HG03060 (cell line): ENCODE data around the gene PRKCB.
"Not testable (repeated sequence)": the region's sequence is repeated elsewhere in the genome, so short reads cannot be mapped to it uniquely, and the experiment has no call there.

Source experiments
- ATAC-seq: cut with Tn5 transposase; IDR thresholded peaks from one replicate; pipeline ENCODE4 v1.9.1; 2021; ENCODE audit warnings: low read depth, moderate number of reproducible peaks; ENCODE audit not compliant: unreplicated experiment

Gene PRKCB

DNA sequence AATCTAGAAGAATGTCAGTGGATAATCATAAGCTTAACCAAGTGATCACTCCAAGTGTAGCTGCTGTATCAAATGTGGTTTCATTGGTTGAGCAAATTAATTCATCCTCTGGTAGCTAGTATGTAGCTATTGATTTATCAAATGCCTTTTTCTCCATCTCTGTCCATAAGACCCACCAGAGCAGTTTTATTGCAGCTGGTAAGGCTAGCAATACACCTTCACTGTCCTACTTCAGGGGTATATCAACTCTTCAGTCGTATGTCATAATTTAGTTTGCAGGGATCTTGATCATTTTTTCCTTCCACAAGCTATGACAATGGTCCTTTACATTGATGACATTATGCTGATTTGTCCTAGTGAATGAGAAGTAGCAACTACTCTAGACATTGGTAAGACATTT, 158.8 kb downstream of the PRKCB start:
- no peak for ATAC-seq

GRCh38 chr16:23996258-23996955, 160.6 kb downstream of the PRKCB start:
- ATAC-seq = no peak

GRCh38 chr16:23998771-23999170, 163.0 kb downstream of the PRKCB start:
- ATAC-seq = no peak

DNA sequence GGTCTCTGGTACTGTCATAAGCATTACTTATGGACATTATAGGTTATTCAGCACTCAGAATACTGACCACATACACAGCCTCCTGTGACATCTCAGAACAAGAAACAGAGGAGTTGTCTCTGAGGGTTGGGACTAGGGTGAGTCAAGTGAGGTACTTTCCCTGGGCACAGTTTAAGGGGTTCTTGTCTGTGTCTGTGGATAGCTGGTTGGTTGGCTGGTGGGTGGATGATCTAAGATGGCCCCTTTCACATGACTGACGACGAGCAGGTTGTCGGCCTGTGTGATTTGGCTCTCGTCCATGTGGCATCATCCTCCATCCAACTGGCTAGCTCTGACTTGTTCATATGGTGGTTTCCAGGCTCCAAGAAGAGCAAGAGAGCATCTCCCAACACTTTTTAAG, 163.9 kb downstream of the PRKCB start:
- ATAC-seq = no peak

- ATAC-seq = no peak
Measured at GRCh38 chr16:24001710-24002109, 165.9 kb downstream of the PRKCB start.

DNA sequence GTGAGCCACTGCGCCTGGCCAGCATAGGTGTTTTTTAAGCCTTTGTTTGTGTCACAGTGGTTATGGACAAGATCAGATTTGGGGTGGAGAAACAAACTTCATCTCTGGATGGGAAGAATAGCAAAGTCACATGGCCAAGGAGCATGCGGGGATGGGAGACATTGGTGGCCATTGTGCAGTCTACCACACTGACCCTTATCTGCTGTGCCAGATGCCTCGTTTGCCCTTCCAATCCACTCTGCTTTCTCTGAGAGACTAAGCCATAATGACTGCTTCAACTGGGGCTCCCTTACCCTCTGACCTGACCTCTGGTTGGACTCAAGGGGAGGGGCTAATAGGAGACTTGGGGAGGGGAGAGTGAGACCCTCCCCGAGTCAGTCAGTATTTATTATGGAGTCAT, 166.8 kb downstream of the PRKCB start:
- no peak for ATAC-seq

DNA sequence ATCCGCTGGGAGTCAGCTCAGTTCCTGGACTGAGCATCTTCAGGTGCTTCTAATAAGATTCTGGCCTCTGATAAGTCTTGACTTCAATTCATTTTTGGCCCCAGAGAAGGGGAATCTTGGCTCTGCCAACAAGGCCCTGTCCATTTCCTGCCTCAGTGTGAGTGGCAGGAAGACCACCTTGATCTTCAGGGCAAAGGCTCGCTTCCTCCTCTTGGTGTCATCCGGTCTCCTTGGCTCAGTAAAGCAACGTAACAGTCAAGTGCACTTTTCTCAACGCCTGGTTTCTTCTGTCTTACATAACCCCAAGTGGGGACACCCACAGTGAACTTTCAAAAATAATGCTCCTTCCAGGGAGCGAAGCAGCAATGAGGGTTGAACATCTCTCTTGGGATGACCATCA, 169.8 kb downstream of the PRKCB start:
- no peak for ATAC-seq

DNA sequence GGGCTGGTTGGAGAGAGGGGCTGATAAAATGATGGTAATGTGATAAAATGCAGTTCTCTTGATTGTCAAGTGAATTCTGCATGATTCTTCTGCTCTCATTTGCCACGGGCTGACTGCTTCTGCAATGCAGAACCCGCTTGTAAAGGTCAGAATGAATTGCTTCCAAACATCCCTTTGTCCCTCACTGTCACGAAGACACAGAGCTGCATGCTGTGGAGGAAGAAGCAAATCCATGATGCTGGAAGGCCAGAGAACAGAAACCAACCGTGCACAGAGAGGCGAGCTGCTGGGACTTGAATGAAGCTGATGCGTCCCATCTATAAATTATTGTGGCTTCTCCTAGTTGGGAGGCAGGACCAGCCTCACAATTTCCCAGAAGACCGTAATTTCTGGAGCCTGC, 171.6 kb downstream of the PRKCB start:
- ATAC-seq = no peak

GRCh38 chr16:24007934-24008333, 172.2 kb downstream of the PRKCB start:
- no peak for ATAC-seq

DNA sequence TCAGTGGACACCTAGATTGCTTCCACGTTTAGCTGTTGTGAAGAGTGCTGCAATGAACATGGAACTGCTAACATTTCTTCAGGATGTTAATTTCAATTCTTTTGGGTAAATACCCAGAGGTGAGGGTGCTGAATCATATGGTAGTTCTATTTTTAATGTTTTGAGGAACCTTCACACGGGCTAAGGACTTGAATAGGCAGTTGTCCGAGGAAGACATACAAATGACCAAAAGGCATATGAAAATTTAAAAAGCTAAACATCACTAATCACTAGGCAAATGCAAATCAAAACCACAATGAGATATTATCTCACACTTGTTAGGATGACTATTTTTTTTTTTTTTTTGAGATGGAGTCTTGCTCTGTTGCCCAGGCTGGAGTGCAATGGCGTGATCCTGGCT, 173.3 kb downstream of the PRKCB start:
- ATAC-seq = no peak

GRCh38 chr16:24009955-24010354, 174.2 kb downstream of the PRKCB start:
- no peak for ATAC-seq

GRCh38 chr16:24010440-24011089, 174.8 kb downstream of the PRKCB start:
- ATAC-seq = no peak

DNA sequence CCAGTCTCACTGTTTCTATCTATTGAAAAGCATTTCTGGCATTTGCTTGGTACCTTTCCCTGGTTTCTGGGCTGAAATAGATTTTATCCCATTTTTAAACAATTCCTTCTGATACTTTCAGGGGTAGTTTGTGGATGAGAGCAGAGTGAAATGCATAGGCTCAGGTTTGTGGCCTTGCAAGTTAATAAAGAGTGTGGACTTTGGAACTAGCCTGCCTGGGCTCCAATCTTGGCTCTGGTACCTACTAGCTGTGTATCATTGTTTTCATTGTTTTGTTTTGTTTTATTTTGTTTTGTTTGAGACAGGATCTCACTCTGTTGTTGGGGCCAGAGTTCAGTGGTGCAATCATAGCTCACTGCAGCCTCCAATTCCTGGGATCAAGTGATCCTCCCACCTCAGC, 175.5 kb downstream of the PRKCB start:
- no peak for ATAC-seq

DNA sequence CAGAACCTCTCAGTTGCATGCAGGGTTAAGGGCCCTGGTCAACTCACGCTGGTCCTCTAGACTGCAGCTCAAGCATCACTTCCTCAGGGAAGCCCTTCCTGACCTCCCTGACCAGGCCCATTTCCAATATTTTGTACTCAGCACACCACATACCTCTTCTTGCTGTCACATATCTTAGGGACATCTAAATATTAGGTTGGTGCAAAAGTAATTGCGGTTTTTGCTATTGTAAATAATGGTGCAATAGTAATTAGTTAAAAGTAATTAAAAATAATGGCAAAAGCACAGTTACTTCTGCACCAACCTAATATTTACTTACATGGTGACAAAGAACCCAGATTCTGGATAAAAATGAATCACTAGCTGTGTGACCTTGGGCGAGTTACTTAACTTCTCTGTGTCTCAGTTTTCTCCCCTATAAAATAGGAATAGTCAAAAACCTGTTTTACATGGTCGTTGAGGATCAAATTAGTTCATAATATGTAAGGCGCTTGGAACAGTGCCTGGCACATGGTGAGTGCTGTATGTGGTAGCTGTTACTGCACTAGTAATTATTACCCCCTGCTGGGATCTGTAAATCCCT, 177.4 kb downstream of the PRKCB start:
- no peak for ATAC-seq

- ATAC-seq = peak; percentile 89
Measured at GRCh38 chr16:24013864-24014645, 178.3 kb downstream of the PRKCB start.

GRCh38 chr16:24014955-24015354, 179.2 kb downstream of the PRKCB start:
- ATAC-seq = not testable (repeated sequence)

- no peak for ATAC-seq
Measured at GRCh38 chr16:24015923-24016322, 180.1 kb downstream of the PRKCB start.

DNA sequence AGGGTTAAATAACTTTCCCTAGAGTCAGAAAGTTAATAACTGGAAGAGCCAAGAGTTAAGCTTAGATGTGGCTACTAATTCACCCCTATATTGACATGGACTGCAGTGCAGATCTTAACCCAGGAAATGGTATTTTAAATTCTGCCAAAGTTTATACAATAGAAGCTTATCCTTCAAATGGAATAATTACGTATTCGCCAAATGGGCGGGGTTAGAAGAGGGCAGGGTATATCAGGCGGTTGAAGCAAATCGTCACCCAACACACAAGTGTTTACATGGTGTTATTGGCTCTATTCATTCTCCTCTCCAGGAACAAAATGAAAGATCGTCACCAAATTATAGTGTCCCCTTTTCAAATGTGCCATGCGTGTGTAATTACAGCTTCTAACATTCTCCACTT, 182.7 kb downstream of the PRKCB start:
- ATAC-seq = no peak

- ATAC-seq = no peak
Measured at GRCh38 chr16:24022797-24023196, 187.0 kb downstream of the PRKCB start.

DNA sequence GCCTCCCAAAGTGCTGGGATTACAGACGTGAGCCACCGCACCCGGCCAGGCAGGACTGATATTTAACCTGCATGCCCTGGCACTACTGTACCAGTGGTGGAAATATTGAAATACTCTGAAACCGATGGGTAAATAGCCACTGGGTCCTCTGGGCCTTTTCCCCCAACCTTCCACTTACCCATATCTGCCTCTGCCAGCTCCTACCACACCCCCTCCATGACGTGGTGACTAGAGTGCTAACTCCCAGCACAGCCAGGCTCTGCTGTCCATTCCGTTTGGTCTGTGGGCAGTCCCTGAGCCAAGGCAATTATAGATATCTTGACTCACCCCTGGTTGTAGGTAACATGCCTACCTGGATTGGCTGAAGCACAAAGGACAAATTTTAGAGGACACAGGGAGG, 187.8 kb downstream of the PRKCB start:
- no peak for ATAC-seq

GRCh38 chr16:24024971-24025370, 189.2 kb downstream of the PRKCB start:
- ATAC-seq = no peak
